GM04503 (cell line): ENCODE measurements around the gene CORO2B.

ENCODE experiments used
- DNase-seq: peaks from one replicate; pipeline ENCODE4 v3.0.0-alpha.2; 2012; ENCODE audit warnings: low read depth

Gene CORO2B

GRCh38 chr15:68578980-68579935 is at the start of gene CORO2B:
Gene CORO2B (plus strand): TSS chr15:68578993. CDS start chr15:68579263, 270 bp downstream.
- no peak for DNase-seq

- no peak for DNase-seq
These were observed 47.2 kb upstream of the CORO2B start for GRCh38 chr15:68531387-68532179.

- peak; percentile 95 for DNase-seq
These were observed 42.3 kb upstream of the CORO2B start for GRCh38 chr15:68536331-68537095.

GRCh38 chr15:68537097-68537496 is 41.7 kb upstream of the CORO2B start:
- no peak for DNase-seq

GRCh38 chr15:68537506-68537905 is 41.3 kb upstream of the CORO2B start:
- DNase-seq = no peak

- no peak for DNase-seq
These were observed 40.5 kb upstream of the CORO2B start for GRCh38 chr15:68538311-68538710.

GRCh38 chr15:68541743-68542142 is 37.0 kb upstream of the CORO2B start:
- no peak for DNase-seq

- DNase-seq = no peak
These were observed 36.4 kb upstream of the CORO2B start for GRCh38 chr15:68542348-68542747.

- no peak for DNase-seq
These were observed 36.0 kb upstream of the CORO2B start for GRCh38 chr15:68542771-68543164.

- peak; percentile 85 for DNase-seq
These were observed 35.4 kb upstream of the CORO2B start for GRCh38 chr15:68543165-68544008.

GRCh38 chr15:68546318-68546717 is 32.5 kb upstream of the CORO2B start:
- DNase-seq = no peak

GRCh38 chr15:68548364-68548763 is 30.4 kb upstream of the CORO2B start:
- no peak for DNase-seq

GRCh38 chr15:68550004-68550403 is 28.8 kb upstream of the CORO2B start:
- no peak for DNase-seq

- DNase-seq = no peak
These were observed 28.1 kb upstream of the CORO2B start for GRCh38 chr15:68550498-68551295.

GRCh38 chr15:68551296-68551635 is 27.5 kb upstream of the CORO2B start:
- DNase-seq = no peak

- DNase-seq = no peak
These were observed 26.4 kb upstream of the CORO2B start for GRCh38 chr15:68552344-68552743.

GRCh38 chr15:68552773-68553172 is 26.0 kb upstream of the CORO2B start:
- no peak for DNase-seq

- DNase-seq = no peak
These were observed 25.3 kb upstream of the CORO2B start for GRCh38 chr15:68553314-68553993.

- no peak for DNase-seq
These were observed 24.6 kb upstream of the CORO2B start for GRCh38 chr15:68553994-68554720.
